Adrenal gland (tissue), 5 donors: ENCODE results near the gene QSER1.

ENCODE experiments used
- POLR2A ChIP-seq, 2 donors: fragments of 450-650 bp; IDR thresholded peaks; one replicate each; pipeline ENCODE4 v1.6.1; 2017; ENCODE audit warnings: antibody characterized with exemption in 2 of 2, mild to moderate bottlenecking in 2 of 2, moderate library complexity in 1 of 2
- TF ChIP-seq, protein P1 (sequence below), 6 experiments: fragments of 450-650 bp in 4 of 6; fragments of 200-600 bp in 2 of 6; sonication (generic) in 1 of 6; IDR thresholded peaks; 1 replicate in 5 of 6; 2 replicates in 1 of 6; pipeline versions ENCODE4 v1.5.1 to v1.8.0; 2016 to 2021; ENCODE audit warnings: antibody characterized with exemption in 6 of 6, mild to moderate bottlenecking in 2 of 6, moderate library complexity in 1 of 6
- donor health status: DM: no; HTN: no; CAD: no.

DNA sequence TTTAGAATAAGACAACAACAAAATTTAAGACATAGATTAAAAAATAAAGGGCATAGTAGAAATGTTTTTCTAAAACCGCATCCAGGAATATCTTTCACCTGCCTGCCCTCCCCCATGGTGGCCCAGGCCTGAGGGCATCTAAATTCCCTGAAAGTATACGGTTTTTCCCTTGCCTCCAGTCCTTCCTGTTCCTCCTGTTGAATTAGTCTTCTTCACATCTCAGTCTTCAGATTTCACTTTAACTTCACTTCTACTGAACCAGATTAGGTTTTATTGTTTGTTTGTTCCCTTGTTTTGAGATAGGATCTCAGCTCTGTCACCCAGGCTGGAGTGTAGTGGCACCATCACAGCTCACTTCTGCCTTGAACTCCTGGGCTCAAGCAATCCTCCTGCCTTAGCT lies 90.0 kb downstream of the QSER1 start:
- TF ChIP-seq, protein P1, sequence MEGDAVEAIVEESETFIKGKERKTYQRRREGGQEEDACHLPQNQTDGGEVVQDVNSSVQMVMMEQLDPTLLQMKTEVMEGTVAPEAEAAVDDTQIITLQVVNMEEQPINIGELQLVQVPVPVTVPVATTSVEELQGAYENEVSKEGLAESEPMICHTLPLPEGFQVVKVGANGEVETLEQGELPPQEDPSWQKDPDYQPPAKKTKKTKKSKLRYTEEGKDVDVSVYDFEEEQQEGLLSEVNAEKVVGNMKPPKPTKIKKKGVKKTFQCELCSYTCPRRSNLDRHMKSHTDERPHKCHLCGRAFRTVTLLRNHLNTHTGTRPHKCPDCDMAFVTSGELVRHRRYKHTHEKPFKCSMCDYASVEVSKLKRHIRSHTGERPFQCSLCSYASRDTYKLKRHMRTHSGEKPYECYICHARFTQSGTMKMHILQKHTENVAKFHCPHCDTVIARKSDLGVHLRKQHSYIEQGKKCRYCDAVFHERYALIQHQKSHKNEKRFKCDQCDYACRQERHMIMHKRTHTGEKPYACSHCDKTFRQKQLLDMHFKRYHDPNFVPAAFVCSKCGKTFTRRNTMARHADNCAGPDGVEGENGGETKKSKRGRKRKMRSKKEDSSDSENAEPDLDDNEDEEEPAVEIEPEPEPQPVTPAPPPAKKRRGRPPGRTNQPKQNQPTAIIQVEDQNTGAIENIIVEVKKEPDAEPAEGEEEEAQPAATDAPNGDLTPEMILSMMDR (IDR thresholded peaks at IDR 0.05), result no peak
- no peak for TF ChIP-seq POLR2A (IDR thresholded peaks at IDR 0.05)
